NT2/D1 (cell line): Measurements from ENCODE around the gene NFIA.

Experiments
- SUZ12 ChIP-seq: IDR thresholded peaks from 2 replicates; pipeline ENCODE4 v1.6.1; 2011; ENCODE audit not compliant: insufficient read length, insufficient read depth; ENCODE audit errors: extremely low read depth
- YY1 ChIP-seq: IDR thresholded peaks from 2 replicates; pipeline ENCODE4 v1.6.1; 2011; ENCODE audit not compliant: insufficient read length, insufficient read depth
- ZNF274 ChIP-seq: IDR thresholded peaks from 2 replicates; pipeline ENCODE4 v1.6.1; 2011; ENCODE audit warnings: mild to moderate bottlenecking, low read depth, low read length

DNA sequence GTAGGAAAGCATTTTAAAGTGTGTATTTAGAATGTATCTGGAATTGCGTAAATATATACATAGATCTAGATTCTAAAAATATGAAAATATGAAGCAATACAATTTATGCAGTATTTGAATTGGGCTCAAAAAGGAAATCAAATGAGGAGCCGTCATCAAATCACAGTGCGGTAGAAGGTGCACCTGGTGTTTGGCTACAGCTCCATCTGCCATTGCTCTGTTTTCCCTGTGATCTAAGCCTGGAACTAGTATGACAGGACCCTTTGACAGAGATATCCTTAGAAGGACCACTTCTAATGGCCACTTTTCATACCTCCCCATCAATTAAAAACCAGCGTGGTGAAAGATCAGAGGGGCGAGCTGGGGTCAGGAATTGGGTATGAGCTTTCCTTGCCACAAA, 202.6 kb downstream of the NFIA start:
- TF ChIP-seq SUZ12 (no peak), ZNF274 (no peak), YY1 (no peak)
